Activated CD8-positive, alpha-beta memory T cell treated with anti-CD3 and anti-CD28 coated beads for 36 hours (primary cell): ENCODE measurements around the gene SLC37A1. TPM values are rescaled to one million over a fixed set of nuclear protein-coding genes. Genes with fewer than 3 reads are reported as not detected.

ENCODE experiments used
- CTCF ChIA-PET: fragments of 350-600 bp; sonication (Branson Sonifier 250); formaldehyde crosslinking; loops from one replicate; lab custom pipeline; 2021; ENCODE audit warnings: antibody characterized with exemption; lab: Charles Lee
- POLR2A ChIA-PET: fragments of 350-600 bp; sonication (Branson Sonifier 250); formaldehyde crosslinking; loops from one replicate; lab custom pipeline; 2021; ENCODE audit warnings: antibody characterized with exemption; lab: Charles Lee
- total RNA-seq, 2 experiments: library from RNA; stranded (reverse); gene quantifications; one replicate each; pipeline ENCODE4 v1.2.3, GENCODE V29; 2021

Gene SLC37A1
- total RNA-seq, 2 experiments from 2014 or later: 13.6 to 14.8 TPM

DNA sequence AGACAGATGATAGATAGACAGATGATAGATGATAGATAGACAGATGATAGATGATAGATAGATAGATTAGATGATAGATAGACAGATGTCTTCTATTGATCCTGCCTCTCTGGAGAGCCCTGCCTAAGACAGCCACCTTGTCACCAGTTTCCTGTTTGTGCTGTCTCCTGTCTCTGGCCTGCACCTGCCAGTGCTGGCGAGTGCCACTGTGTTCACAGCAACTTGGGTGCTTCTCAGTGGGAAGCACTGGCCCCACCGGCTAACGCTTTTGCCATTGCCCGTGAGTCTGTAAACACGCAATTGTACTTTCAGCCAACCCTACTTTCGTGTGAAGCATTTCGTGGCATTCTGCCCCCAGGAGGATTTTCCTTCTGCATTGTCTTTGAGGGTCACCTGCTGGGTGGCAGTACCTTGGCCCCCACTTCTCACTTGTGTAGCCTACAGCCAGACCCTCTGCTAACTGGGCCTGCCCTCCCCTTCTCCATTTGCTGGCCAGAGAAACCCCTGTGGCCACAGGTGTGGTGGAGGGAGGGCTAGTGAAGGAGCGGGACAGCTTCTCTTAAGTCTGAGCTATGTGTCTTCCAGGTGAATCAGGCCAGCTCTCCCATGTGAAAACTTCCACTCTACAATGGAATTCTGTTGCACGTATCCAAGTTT, 116.4 kb downstream of the SLC37A1 start:
- POLR2A ChIA-PET: no interaction called here
- CTCF ChIA-PET: no interaction called here

DNA sequence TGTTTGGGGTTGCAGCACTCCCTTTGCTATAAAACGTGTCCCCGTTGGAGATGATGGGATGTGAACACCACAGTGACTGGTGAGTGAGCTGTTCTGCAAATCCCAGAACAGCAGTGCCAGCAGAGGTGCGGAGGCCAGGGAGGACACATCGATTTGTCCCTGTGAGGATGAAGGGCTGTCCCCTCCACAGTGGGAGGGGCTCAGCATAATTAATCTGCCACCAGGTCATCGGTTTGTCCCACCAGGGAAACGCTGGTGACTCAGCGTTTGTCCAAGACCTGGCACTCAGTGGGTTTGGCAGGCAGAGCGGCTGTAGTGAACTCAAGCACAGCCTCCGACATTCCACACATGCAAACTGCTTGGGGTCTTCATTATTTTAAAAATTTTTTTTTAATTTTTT, 117.0 kb downstream of the SLC37A1 start:
- POLR2A ChIA-PET: no interaction called here
- CTCF ChIA-PET: no interaction called here

Other genes starting within 250 kb of the SLC37A1 start
- not detected for gene TFF3, start 198.4 kb upstream of the SLC37A1 start, total RNA-seq
- gene TFF2, start 162.9 kb upstream of the SLC37A1 start, total RNA-seq: not detected
- not detected for gene TFF1, start 147.3 kb upstream of the SLC37A1 start, total RNA-seq
- gene TMPRSS3, start 117.8 kb upstream of the SLC37A1 start, total RNA-seq: 10 to 100 TPM; 31.2 to 33.8 TPM
- gene UBASH3A, start 110.0 kb upstream of the SLC37A1 start, total RNA-seq: 10 to 100 TPM; 27.4 to 28.2 TPM
- not detected for gene RSPH1, start 17.6 kb upstream of the SLC37A1 start, total RNA-seq
- gene PDE9A, start 139.8 kb downstream of the SLC37A1 start, total RNA-seq: 1 to 10 TPM; 2.2 to 2.6 TPM